ENCODE measurements around the gene KCNK15. TPM values are rescaled to one million over a fixed set of nuclear protein-coding genes. Genes with fewer than 3 reads are reported as not detected.
A peak's percentile ranks its signal among the peaks of the same experiment; 100 is the strongest.

Gene KCNK15
- total RNA-seq, 2 donors from 2014 or later, result 0.09 to 0.37 TPM

DNA sequence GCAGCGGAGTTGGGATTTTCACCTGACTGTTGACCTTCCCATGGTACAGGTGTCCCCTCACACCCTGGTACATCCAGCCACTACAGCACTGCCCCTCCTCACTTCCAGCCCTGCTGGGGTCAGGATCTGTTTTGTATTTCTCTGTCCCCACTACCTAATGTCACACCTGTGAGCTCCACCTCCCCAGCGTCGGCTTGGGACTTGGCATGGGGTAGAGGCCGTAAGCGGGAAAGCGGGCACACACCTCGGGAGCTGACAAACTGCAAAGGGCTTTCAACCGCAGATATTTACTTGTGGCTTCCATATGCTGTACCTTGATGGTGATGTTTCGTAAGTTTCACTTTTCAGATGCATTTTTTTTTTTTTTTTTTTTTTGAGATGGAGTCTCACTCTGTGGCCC, 35.9 kb upstream of the KCNK15 start:
- no peaks in the 10 kb centered on the region for H3K36me3 Mint-ChIP-seq
- H3K27ac Mint-ChIP-seq, result no peak overlapping the region
- no peaks in the 10 kb centered on the region for H3K9me3 Mint-ChIP-seq
- DNase-seq (ENCODE audit: low spot score in 2 of 2) (no peak), ATAC-seq (no peak)

DNA sequence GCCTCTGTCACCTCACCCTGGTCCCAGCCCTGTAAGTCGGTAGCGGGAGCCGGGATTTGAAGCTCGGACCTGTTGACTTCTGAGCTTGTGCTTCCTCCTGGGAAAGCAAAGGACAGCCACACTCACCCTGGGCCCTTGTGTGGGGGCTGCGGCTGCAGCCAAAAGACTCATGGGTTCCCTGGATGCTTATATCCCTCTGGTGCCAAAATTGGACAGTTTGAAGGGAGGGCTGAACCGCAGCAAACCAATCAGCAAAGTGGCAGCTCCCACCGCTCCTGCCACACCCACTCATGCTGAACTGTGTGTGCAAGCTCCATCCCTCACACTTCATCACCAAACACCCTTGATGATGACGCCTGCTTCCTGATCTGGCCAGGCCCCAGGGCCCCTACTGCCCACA, 34.4 kb upstream of the KCNK15 start:
- Mint-ChIP-seq H3K36me3 (no peaks in the 10 kb centered on the region), H3K27ac (no peak overlapping the region), H3K9me3 (no peaks in the 10 kb centered on the region)
- ATAC-seq (no peak), DNase-seq (ENCODE audit: low spot score in 2 of 2) (no peak)

DNA sequence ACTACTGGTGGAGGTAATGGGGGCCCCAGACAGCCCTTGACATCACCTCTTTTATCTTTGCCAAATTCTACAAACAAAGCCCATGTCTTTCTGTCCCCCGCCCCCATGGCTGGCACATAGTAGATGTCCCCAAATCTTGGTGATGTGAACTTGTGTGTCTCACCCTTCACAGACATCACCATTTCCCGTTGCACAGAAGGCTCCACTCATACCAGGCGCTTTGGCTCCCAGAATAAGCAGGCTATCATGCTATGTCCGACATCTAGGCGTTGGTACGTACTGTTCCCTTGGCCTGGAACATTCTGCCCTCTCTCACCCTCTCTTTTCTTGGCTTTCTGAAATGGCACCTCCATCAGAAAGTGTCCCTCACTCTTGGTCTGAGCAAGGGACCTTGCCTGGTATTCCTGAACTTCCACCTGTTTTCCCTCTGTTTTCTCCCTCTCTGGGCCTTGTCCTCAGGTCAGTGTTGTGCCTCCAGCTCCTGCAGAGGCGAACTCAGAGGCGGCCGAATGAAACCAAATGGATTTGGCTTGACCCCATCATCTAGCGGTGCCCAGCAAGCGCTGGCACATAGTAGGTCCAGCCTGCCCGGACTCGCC, 31.5 kb upstream of the KCNK15 start:
- H3K27ac Mint-ChIP-seq, result peak overlapping the region in 1 of 2 donors; percentile 42
- no peak for ATAC-seq
- DNase-seq (ENCODE audit: low spot score in 2 of 2), result no peak

DNA sequence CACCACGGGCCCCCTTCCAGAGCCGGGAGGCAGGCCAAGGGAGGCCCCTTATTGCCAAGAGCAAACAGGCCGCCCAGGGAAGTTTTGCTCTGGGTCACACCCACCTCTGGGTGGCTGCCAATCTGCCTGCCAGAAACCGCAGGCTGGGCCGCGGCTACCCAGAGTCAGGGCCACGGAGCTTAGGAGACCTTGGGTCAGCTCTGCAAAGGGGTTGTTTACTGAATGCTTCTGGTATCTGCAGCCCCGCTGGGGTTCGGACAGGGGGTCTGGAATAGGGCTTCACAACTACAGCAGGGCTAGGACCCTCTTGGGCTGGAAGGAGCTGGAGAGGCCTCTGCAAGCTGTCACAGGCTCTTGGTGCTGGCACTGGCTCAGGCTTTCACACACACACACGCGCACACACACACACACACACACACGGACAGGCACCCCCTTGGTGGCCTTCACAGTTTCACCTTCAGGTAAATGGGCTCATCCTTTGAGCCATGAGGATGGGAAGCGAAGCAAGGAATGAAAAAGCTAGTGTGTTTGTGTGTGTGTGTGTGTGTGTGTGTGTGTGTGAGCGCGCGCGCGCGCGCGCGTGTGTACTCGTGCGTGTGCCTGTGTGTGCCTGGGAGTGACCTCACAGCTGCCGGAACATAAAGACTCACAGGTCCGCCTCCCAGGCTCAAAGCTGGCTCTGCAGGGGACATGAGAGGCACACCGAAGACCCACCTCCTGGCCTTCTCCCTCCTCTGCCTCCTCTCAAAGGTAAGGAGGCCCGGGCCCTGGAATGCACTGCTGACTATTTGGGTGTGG, 30.8 kb upstream of the KCNK15 start, which contains the start of gene CCN5:
Gene CCN5 (plus strand): TSS at position 669 of the 798 bp plus-strand sequence. CDS start 22 bp downstream, at position 691.
- Mint-ChIP-seq H3K9me3 (no peaks in the 10 kb centered on the region), H3K36me3 (no peaks in the 10 kb centered on the region), H3K27ac (peak within 1 kb of the TSS in 1 of 2 donors; percentile 42)
- ATAC-seq (no peak), DNase-seq (ENCODE audit: low spot score in 2 of 2) (no peak)

More for the DNA sequence above, 31.5 kb upstream of the KCNK15 start:
- H3K36me3 Mint-ChIP-seq, result no peaks in the 10 kb centered on the region
- H3K9me3 Mint-ChIP-seq, result no peaks in the 10 kb centered on the region

DNA sequence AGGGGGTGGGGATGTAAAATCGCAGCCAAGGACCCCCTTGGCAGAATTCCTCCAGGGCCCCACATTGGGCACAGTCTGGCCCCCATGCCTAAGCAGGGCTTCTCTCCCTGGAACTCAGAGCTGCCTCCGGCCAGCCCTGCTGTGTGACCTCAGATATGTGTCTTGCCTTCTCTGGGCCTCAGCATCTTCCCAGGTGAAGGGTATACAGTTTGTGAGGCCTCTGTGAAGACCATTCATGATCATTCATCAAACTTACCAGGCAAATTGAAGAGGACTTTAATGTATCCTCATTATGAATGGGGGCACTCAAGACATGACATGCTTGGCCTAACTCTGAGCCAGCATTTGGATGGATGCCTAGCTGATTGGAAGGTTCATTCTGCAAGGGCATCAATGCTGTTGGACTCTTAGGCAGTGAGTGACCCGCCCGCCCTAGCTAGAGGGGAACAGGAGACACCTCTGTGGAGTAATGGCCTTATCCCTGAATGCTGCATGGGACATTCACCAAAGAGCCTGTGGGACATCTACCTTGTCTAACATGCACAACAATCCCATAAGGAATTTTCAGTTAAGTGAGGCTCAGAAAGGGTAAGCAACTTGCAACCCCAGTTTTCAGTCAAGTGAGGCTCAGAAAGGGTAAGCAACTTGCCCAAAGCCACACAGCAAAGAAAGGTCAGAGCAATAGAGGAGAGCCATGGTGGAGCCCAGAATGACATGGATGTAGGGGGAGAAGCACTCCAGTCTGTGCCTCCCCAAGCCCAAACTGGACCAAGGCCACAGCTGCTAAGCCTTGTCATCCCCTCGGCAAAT, 30.0 kb upstream of the KCNK15 start:
- Mint-ChIP-seq H3K36me3 (no peaks in the 10 kb centered on the region), H3K9me3 (no peaks in the 10 kb centered on the region), H3K27ac (no peak overlapping the region)
- DNase-seq (ENCODE audit: low spot score in 2 of 2) (no peak), ATAC-seq (no peak)

DNA sequence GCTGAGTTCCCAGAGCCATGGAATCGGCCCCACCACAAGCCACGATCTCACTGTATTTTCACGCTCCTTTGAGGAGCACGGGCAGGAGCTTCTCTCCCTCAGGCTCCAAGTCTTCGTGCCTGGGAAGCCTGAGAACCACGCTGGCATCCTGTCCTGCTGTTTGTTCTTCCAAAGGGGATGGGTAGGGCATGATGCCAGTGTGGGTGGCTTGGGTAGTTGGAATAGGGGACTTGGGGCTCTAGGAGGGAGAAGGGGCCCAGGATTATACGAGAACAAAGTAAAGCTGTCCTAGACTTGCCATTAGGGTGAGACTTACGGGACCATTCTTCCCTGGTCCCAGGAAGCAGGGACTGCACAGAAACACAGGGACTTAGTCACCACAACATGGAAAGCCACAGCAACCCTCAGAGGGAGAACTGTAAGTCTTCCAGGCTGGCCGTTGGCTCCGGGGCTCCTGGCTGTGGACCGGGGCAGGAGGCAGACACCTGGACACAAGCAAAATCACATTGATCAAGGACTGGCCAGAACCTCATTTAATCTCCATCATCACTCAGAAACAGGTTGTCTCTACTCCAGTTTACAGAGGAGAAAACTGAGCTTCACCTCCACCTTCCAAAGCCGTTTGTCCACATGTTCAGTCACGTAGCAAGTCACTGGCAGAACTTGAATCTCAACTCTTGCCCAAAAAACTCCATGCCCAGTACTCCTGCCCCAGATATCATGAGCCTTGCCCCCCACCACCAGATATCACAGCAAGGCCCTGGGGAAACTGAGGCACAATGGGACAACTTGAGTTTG, 29.2 kb upstream of the KCNK15 start:
- H3K36me3 Mint-ChIP-seq, result no peaks in the 10 kb centered on the region
- ATAC-seq (no peak), DNase-seq (ENCODE audit: low spot score in 2 of 2) (no peak)
- no peak overlapping the region for H3K27ac Mint-ChIP-seq
- H3K9me3 Mint-ChIP-seq, result no peaks in the 10 kb centered on the region

DNA sequence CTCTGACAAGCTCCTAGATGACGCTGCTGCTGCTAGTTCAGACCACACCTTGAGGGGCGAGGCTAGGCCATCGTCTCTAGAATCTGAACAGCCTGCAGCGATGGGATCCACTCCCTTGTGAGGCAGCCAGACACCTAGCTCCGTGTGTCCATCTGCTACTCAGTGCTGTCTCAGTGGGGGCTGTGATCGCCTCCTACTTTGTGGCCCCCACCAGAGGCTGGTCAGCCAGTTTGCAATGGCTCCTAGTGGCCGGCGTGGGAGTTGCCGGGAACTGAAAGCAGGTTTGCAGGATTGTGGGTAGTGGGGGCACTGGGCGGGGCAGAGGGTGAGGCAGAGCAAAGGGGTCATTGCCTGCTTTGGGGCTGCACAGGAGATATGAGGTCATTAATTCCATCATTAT, 27.7 kb upstream of the KCNK15 start:
- ATAC-seq (no peak), DNase-seq (ENCODE audit: low spot score in 2 of 2) (no peak)
- no peaks in the 10 kb centered on the region for H3K36me3 Mint-ChIP-seq

DNA sequence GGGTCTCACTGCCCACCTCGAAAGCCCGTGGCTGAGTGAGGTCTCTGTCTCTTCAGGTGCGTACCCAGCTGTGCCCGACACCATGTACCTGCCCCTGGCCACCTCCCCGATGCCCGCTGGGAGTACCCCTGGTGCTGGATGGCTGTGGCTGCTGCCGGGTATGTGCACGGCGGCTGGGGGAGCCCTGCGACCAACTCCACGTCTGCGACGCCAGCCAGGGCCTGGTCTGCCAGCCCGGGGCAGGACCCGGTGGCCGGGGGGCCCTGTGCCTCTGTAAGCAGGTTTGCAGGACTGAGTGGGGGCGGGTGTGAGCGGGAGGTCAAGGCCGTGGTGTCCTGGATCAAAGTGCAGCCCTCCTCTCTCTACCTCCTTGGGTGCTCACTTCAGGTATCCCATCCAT, 25.8 kb upstream of the KCNK15 start:
- ATAC-seq, result no peak

More for the DNA sequence above, 27.7 kb upstream of the KCNK15 start:
- no peaks in the 10 kb centered on the region for H3K9me3 Mint-ChIP-seq
- H3K27ac Mint-ChIP-seq, result no peak overlapping the region

DNA sequence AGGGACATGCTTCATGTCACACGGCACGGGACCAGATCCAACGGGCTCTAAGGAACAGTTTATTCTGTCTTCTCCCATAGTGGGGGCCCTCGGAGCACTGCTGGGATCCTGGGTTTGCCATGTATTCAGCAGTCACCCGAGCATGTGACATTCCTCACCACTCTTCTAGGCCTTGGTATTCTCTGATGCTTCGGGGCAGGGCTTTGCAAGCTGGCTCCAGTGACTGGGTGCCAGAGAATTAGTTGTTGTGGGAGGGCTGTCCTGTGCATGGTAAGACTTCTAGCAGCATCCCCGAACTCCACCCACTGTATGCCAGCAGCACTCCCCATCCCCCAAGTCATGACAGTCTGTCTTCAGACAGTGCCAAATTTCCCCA, 25.1 kb upstream of the KCNK15 start:
- ATAC-seq (no peak), DNase-seq (ENCODE audit: low spot score in 2 of 2) (no peak)
- Mint-ChIP-seq H3K36me3 (no peaks in the 10 kb centered on the region), H3K9me3 (no peaks in the 10 kb centered on the region), H3K27ac (no peak overlapping the region)

More for the DNA sequence above, 25.8 kb upstream of the KCNK15 start:
- no peaks in the 10 kb centered on the region for H3K36me3 Mint-ChIP-seq
- no peaks in the 10 kb centered on the region for H3K9me3 Mint-ChIP-seq
- no peak for DNase-seq (ENCODE audit: low spot score in 2 of 2)
- H3K27ac Mint-ChIP-seq, result no peak overlapping the region

DNA sequence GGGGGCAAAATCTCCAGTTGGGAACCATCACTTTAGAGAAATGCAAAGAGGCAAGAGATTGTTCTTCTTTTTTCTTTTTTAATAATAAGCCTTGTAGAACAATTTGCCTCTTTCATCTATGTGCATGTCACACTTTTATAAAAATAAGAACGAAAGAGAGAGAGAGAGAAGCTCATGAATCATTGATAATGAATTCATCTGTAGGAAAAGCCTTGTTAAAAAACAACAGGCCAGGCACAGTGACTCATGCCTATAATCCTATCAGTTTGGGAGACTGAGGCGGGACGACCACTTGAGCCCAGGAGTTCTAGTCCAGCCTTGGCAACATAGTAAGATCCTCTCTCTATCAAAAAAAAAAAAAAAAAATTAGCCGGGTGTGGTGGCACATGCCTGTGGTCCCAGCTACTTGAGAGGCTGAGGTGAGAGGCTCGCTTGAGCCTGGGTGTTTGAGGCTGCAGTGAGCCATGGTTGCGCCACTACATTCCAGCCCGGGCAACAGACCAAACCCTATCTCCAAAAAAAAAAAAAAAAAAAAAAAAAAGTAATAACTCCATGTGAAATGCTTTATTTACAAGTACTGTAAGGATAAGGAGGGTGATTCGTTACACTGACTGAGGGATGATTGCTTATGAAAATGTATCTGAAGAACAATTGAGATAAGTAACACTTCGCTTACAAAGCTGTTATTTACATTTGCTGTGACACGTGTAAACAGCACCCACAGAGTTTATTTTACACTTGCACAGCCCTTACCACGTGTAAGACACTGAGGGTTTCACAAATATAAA, 24.5 kb upstream of the KCNK15 start:
- DNase-seq (ENCODE audit: low spot score in 2 of 2), result no peak
- no peak overlapping the region for H3K27ac Mint-ChIP-seq
- no peaks in the 10 kb centered on the region for H3K9me3 Mint-ChIP-seq

DNA sequence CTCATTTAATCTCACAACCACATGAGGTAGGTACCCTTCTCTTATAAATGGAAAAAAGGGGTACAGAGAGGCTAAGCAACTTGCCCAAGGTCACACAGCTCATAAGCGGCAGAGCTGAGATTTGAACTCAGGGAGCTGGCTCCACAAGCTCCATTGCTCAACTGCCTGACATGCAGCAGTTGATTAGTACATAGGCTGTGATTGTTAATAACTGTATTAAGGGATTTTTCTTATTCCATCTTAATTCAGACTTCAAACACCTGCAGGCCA, 23.9 kb upstream of the KCNK15 start:
- no peak overlapping the region for H3K27ac Mint-ChIP-seq
- no peak for ATAC-seq
- no peak for DNase-seq (ENCODE audit: low spot score in 2 of 2)

More for the DNA sequence above, 24.5 kb upstream of the KCNK15 start:
- ATAC-seq, result no peak
- H3K36me3 Mint-ChIP-seq, result no peaks in the 10 kb centered on the region

DNA sequence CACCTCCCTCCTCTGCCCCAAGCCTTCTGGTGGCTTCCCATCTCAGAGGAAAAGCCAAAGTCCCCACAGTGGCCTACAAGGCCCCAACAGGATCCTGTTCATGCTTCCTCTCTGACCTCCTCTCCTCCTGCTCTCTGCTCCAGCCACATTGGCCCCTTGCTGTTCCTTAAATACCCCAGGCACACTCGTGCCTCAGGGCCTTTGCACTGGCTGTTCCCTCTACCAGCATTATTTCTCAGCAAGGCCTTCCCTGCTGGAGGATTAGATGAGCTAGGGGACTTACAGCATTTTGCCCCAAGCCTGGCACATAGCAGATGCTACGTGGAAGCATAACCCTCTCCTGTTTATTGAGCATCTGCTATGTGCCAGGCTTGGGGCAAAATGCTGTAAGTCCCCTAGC, 22.7 kb upstream of the KCNK15 start:
- peak overlapping the region in 1 of 2 donors; percentile 47 for H3K27ac Mint-ChIP-seq
- DNase-seq (ENCODE audit: low spot score in 2 of 2) (no peak), ATAC-seq (no peak)
- no peaks in the 10 kb centered on the region for H3K9me3 Mint-ChIP-seq
- H3K36me3 Mint-ChIP-seq, result no peaks in the 10 kb centered on the region

More for the DNA sequence above, 23.9 kb upstream of the KCNK15 start:
- H3K9me3 Mint-ChIP-seq, result no peaks in the 10 kb centered on the region
- no peaks in the 10 kb centered on the region for H3K36me3 Mint-ChIP-seq

DNA sequence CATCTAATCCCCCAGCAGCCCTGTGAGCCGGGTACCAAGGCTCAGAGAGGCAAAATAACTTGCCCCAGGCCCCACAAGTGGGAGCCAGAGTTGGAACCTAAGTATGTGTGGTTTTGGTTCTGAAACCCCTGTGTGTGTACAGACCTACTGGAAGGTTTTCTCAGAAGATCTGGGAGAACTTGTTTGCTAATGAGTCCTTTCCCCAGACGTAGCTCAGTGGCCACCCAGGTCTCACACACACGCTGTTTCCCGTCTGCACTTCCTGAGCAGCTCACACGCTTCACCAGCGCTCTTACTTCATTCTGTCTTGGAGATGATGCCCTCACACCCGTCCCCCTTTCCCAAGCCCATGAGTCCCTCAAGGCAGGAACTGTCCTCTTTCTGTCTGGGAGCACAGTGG, 22.3 kb upstream of the KCNK15 start:
- H3K36me3 Mint-ChIP-seq, result no peaks in the 10 kb centered on the region
- DNase-seq (ENCODE audit: low spot score in 2 of 2) (no peak), ATAC-seq (no peak)
- H3K9me3 Mint-ChIP-seq, result no peaks in the 10 kb centered on the region
- H3K27ac Mint-ChIP-seq, result peak overlapping the region in 1 of 2 donors; percentile 47

DNA sequence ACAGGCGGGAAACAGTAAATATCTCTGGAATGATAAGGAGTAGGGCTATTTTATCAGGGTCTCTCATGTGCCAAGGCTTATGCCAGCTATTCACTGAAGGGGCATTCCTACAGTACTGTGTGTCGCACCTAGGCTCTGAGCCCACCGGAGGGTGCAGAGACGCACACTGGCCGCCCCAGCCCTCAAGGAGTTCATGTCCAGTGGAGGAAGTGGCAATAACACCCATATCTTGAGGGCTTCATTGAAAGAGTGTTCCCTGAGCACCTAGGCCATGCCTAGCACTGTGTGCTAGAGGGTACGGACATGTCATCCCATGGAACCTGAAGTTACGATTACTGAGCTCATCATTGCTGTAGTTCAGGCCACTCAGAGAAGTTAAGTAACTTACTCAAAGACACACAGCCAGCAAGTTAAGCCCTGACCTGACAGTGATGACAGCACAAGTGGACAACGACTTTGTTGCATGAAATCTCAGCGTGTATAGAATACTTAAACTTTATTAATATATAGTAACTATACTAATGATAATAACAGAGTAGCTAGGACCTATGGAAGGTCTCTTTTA, 21.8 kb upstream of the KCNK15 start:
- Mint-ChIP-seq H3K9me3 (no peaks in the 10 kb centered on the region), H3K27ac (no peak overlapping the region), H3K36me3 (no peaks in the 10 kb centered on the region)
- no peak for ATAC-seq
- DNase-seq (ENCODE audit: low spot score in 2 of 2), result no peak

DNA sequence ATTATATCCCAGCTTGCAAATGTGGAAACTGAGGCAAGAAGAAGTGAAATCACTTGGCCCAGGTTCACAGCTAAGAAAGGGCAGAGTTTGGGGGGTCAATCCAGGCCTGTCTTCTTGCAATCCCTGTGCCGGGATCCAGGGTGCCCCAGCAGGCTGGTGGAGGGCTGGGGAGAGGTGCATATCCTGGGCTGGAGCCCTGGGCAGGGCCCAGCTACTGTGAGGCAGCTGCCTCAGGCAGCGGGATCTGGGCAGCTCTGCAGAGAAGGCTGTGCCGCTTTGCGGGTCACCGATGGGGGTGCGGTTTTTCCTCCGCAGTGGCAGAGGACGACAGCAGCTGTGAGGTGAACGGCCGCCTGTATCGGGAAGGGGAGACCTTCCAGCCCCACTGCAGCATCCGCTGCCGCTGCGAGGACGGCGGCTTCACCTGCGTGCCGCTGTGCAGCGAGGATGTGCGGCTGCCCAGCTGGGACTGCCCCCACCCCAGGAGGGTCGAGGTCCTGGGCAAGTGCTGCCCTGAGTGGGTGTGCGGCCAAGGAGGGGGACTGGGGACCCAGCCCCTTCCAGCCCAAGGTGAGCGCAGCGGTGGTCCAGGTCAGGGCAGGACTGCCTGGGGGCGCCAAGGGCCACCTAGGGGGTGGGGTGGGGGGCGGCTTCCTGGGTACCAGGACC, 21.1 kb upstream of the KCNK15 start:
- Mint-ChIP-seq H3K36me3 (no peaks in the 10 kb centered on the region), H3K9me3 (no peaks in the 10 kb centered on the region), H3K27ac (no peak overlapping the region)
- ATAC-seq (no peak), DNase-seq (ENCODE audit: low spot score in 2 of 2) (no peak)

All from activated naive CD4-positive, alpha-beta T cell treated with anti-CD3 and anti-CD28 coated beads, Interleukin-2, amount 50 U/mL, for 72 hours (primary cell).